Testis (tissue), 3 donors: ENCODE results near the gene NCAM1. TPM values are rescaled to one million over a fixed set of nuclear protein-coding genes. Genes with fewer than 3 reads are reported as not detected.

ENCODE experiments used
- DNase-seq: peaks from one replicate; pipeline ENCODE4 v3.0.0-alpha.2; 2019
- H3K27ac ChIP-seq, 2 donors: fragments of 200-600 bp; sonication (generic); one replicate each; pipeline ENCODE4 v1.5.1; 2019
- H3K27me3 ChIP-seq: fragments of 200-600 bp; sonication (generic); one replicate; pipeline ENCODE4 v1.5.1; 2019
- H3K36me3 ChIP-seq: fragments of 200-600 bp; sonication (generic); one replicate; pipeline ENCODE4 v1.5.1; 2017; ENCODE audit warnings: low read depth; ENCODE audit errors: missing control alignments
- H3K4me1 ChIP-seq: fragments of 200-600 bp; sonication (generic); one replicate; pipeline ENCODE4 v1.5.1; 2019
- H3K4me3 ChIP-seq, 2 donors: fragments of 200-600 bp; sonication (generic); one replicate each; pipeline ENCODE4 v1.5.1; 2017 to 2019
- H3K9me3 ChIP-seq: fragments of 200-600 bp; sonication (generic); one replicate; pipeline ENCODE4 v1.5.1; 2017
- CTCF ChIP-seq, 3 experiments: fragments of 450-650 bp in 2 of 3; fragments of 200-600 bp in 1 of 3; sonication (generic) in 1 of 3; IDR thresholded peaks; one replicate each; pipeline ENCODE4 v1.5.1; 2016 to 2019; ENCODE audit warnings: antibody characterized with exemption in 3 of 3, mild to moderate bottlenecking in 2 of 3, moderate library complexity in 1 of 3
- POLR2A ChIP-seq: fragments of 450-650 bp; IDR thresholded peaks from one replicate; pipeline ENCODE4 v1.6.1; 2017; ENCODE audit warnings: antibody characterized with exemption, mild to moderate bottlenecking, moderate library complexity
- WGBS, 2 donors: methylation state at CpG; one replicate each; pipeline ENCODE4 v1.1.5; 2018; 5-methylcytosine and 5-hydroxymethylcytosine counted together
- intact Hi-C: fragments of 100-400 bp; cut with DNase I; formaldehyde crosslinking; loops from one replicate; pipeline ENCODE4 v1.15.1; 2023; ENCODE audit warnings: low total_unique reads
- polyA plus RNA-seq: library from polyadenylated mRNA; stranded (reverse); fragments of 350-450 nt; fragmentation: Illumina TruSeq; extraction: RNeasy Lipid Tissue Mini Kit (QIAGEN cat#74804); gene quantifications from one replicate; pipeline ENCODE4 v1.2.3, GENCODE V29; 2014; ENCODE audit warnings: low read depth, low replicate concordance; ENCODE audit not compliant: insufficient read depth
- total RNA-seq, 2 donors: library from RNA; depleted of rRNA; stranded (reverse); fragments of >200 nt; gene quantifications; one replicate each; pipeline ENCODE4 v1.2.3, GENCODE V29; 2016

NCAM1 gene
- total and polyA plus RNA-seq, 3 donors from 2014 or later, result 12.3 to 33.3 (median 13.8) TPM

DNA sequence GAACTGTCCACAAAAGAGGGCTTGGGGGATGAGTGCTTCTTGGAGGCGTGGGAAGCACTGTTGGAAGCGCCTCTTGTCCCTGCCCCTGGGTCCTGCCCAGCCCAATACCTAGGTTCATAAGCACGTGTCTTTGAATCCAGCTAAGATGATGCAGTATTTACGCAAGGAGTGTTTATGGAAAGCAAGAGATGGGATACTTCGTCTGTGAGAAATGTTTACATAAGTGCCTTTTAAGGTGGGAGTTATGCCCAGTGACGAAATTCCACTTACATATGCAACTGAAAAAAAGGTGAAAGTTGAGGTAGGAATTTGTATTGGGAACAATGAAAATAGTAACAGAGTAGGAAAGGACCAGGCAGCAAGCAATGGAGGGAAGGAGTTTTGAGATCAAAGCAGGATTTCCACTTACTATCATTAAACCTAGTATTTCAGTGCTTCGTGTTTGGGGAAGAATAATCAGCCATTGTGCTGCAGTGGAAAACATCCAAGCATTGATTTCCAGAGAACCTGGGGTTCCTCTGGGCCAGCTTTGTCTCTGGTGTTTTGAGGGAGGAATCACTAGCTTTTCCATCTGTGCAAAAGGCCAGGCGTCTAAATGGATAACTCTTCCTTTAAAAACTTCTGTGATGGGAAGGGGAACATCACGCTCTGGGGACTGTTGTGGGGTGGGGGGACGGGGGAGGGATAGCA is 237.9 kb downstream of the NCAM1 start:
- TF ChIP-seq POLR2A (no peak), CTCF (IDR thresholded peaks at IDR 0.05) (no peak)
- no peak overlapping the region for H3K4me3 ChIP-seq
- H3K27me3 ChIP-seq, result no peaks in the 10 kb centered on the region
- H3K9me3 ChIP-seq, result no peaks in the 10 kb centered on the region
- H3K27ac ChIP-seq, result no peak overlapping the region
- intact Hi-C loops, result no loop called here
- peaks cover 7% of the 10 kb centered on the region for H3K4me1 ChIP-seq
- DNase-seq, result no peak
- 72 to 76% methylated on average over 10 of the region's 10 CpGs for WGBS, 2 donors
- H3K36me3 ChIP-seq, result no peaks in the 10 kb centered on the region

DNA sequence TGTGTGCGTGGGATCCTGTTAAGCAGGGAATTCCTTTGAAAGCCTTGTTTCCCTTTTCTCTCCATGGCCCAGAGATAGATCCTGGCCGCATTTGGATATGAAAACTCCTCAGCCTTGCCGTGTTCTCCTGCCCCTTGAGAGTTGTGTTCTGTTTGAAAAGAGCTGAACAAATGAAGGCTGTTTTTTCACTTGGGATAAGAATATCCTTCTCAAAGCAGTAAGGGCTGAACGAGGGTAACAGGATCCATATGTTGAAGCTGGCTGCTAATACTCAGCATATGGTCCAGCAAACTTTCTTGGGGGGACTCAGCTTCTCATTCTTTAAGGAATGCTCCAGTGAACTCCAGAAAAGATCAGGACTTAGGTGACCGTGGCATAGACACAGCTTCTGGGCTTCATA is 238.6 kb downstream of the NCAM1 start:
- TF ChIP-seq POLR2A, result no peak
- TF ChIP-seq CTCF (IDR thresholded peaks at IDR 0.05), result no peak
- DNase-seq, result peak; percentile 22
- Histone ChIP-seq H3K27ac (no peak overlapping the region), H3K4me1 (peaks cover 7% of the 10 kb centered on the region), H3K27me3 (no peaks in the 10 kb centered on the region), H3K9me3 (no peaks in the 10 kb centered on the region), H3K4me3 (no peak overlapping the region), H3K36me3 (no peaks in the 10 kb centered on the region)
- intact Hi-C loops, result no loop called here
- WGBS, 2 donors, result 45 to 47% methylated on average over 5 of the region's 5 CpGs

GRCh38 chr11:113201054-113201818 is 240.0 kb downstream of the NCAM1 start:
- H3K27ac ChIP-seq, result no peak overlapping the region
- WGBS, 2 donors, result 91 to 92% methylated on average over 12 of the region's 12 CpGs
- TF ChIP-seq CTCF (IDR thresholded peaks at IDR 0.05) (no peak), POLR2A (no peak)

DNA sequence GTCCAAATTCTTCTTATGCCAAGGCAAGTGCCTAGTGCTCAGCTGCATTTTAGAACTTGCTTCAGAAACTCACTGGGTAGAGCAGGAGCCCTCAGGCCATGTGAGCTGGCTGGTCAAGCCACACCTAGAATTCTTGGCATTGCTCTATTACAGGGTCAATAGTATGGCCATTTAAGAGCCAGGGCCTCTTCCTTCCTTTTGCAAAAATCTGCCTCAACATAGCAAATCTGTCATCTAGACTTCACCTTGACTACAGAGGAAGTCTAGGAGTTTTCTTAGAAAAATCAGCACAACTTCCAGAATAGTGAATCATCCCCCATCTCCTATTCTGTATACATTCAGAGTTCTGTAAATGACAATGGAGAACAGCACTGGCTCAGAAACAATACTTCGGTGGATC is 241.2 kb downstream of the NCAM1 start:
- intact Hi-C loops, result no loop called here
- DNase-seq, result no peak
- no peak overlapping the region for H3K27ac ChIP-seq
- H3K36me3 ChIP-seq, result no peaks in the 10 kb centered on the region
- H3K9me3 ChIP-seq, result no peaks in the 10 kb centered on the region
- H3K4me1 ChIP-seq, result peaks cover 7% of the 10 kb centered on the region
- H3K27me3 ChIP-seq, result no peaks in the 10 kb centered on the region
- WGBS, 2 donors, result 90 to 100% methylated on average over 1 of the region's 1 CpG
- H3K4me3 ChIP-seq, result no peak overlapping the region
- TF ChIP-seq CTCF (IDR thresholded peaks at IDR 0.05), result no peak
- TF ChIP-seq POLR2A, result no peak

More at GRCh38 chr11:113201054-113201818, 240.0 kb downstream of the NCAM1 start:
- Histone ChIP-seq H3K27me3 (no peaks in the 10 kb centered on the region), H3K9me3 (no peaks in the 10 kb centered on the region), H3K36me3 (no peaks in the 10 kb centered on the region), H3K4me1 (peaks cover 7% of the 10 kb centered on the region), H3K4me3 (no peak overlapping the region)
- DNase-seq, result peak; percentile 36
- intact Hi-C loops, result no loop called here
